Stomach (tissue), 4 donors: ENCODE measurements around the gene EPC2.

Experiments
- CTCF ChIP-seq, 7 experiments: fragments of 450-650 bp in 4 of 7; fragments of 200-600 bp in 3 of 7; sonication (generic) in 3 of 7; IDR thresholded peaks; one replicate each; pipeline ENCODE4 v1.5.1; 2016 to 2019; ENCODE audit warnings: antibody characterized with exemption in 7 of 7, control low read depth in 2 of 7, mild to moderate bottlenecking in 1 of 7
- POLR2A ChIP-seq, 4 donors: fragments of 450-650 bp; IDR thresholded peaks; one replicate each; pipeline ENCODE4 v1.6.1; 2016; ENCODE audit warnings: antibody characterized with exemption in 4 of 4, control low read depth in 2 of 4, mild to moderate bottlenecking in 1 of 4, moderate library complexity in 1 of 4

- TF ChIP-seq POLR2A (IDR thresholded peaks at IDR 0.05) (no peak), CTCF (IDR thresholded peaks at IDR 0.05) (no peak)
Observed at GRCh38 chr2:148666555-148666954, 22.0 kb downstream of the EPC2 start.
